22Rv1 (cell line): ENCODE measurements around the gene KIF26B.

ENCODE experiments used
- ZFX ChIP-seq: fragments of 450-650 bp; IDR thresholded peaks from 2 replicates; pipeline ENCODE4 v1.6.1; 2017; ENCODE audit warnings: antibody characterized with exemption, borderline replicate concordance
- TF ChIP-seq, protein P1 (sequence below): fragments of 450-650 bp; IDR thresholded peaks from 2 replicates; pipeline ENCODE4 v1.5.1; 2017; ENCODE audit warnings: mild to moderate bottlenecking

DNA sequence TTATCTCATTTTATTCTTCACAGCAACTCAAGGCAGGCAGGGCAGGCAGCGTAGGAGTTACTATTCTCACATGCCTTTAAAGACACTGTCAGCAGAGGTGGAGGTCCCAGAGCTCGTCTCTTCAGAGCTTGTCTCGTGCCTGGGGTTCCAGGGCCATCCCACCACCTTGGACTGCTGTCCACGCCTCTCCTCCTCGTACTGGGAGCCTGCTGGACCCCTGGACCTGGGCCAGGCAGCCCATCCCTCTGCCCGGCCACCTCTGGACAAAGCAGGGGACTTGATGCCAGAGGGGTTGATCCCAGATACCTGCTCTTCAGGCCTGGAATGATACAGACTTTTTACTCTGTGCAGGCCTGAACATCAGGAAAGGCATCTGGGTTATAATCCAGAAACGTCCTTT is 546.8 kb downstream of the KIF26B start:
- TF ChIP-seq, protein P1, sequence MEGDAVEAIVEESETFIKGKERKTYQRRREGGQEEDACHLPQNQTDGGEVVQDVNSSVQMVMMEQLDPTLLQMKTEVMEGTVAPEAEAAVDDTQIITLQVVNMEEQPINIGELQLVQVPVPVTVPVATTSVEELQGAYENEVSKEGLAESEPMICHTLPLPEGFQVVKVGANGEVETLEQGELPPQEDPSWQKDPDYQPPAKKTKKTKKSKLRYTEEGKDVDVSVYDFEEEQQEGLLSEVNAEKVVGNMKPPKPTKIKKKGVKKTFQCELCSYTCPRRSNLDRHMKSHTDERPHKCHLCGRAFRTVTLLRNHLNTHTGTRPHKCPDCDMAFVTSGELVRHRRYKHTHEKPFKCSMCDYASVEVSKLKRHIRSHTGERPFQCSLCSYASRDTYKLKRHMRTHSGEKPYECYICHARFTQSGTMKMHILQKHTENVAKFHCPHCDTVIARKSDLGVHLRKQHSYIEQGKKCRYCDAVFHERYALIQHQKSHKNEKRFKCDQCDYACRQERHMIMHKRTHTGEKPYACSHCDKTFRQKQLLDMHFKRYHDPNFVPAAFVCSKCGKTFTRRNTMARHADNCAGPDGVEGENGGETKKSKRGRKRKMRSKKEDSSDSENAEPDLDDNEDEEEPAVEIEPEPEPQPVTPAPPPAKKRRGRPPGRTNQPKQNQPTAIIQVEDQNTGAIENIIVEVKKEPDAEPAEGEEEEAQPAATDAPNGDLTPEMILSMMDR: no peak
- no peak for TF ChIP-seq ZFX
